SK-N-SH (cell line): ENCODE data around the gene DNAJC5.

Experiments used
- ELF1 ChIP-seq: IDR thresholded peaks from 2 replicates; pipeline ENCODE4 v1.4.0; 2012
- EP300 ChIP-seq, 2 experiments: IDR thresholded peaks; 2 replicates each; pipeline versions ENCODE4 v1.4.0 to v1.6.1; 2012; ENCODE audit warnings: borderline replicate concordance in 1 of 2, low read depth in 1 of 2, low read length in 1 of 2
- EZH2phosphoT487 ChIP-seq: fragments of 200-600 bp; sonication (generic); IDR thresholded peaks from 2 replicates; pipeline ENCODE4 v1.6.1; 2017; ENCODE audit warnings: low read depth, mixed run types, mild to moderate bottlenecking, antibody characterized with exemption, moderate library complexity, borderline replicate concordance
- GATA2 ChIP-seq: sonication (generic); formaldehyde crosslinking; IDR thresholded peaks from 2 replicates; pipeline ENCODE4 v1.5.0; 2020; ENCODE audit warnings: mild to moderate bottlenecking, missing genetic modification reagents
- NFIC ChIP-seq: IDR thresholded peaks from 2 replicates; pipeline ENCODE4 v1.4.0; 2012; ENCODE audit warnings: borderline replicate concordance
- POLR2AphosphoS5 ChIP-seq: IDR thresholded peaks from 2 replicates; pipeline ENCODE4 v1.6.1; 2012; ENCODE audit warnings: low read depth, low read length
- YY1 ChIP-seq: IDR thresholded peaks from 2 replicates; pipeline ENCODE4 v1.4.0; 2012; ENCODE audit warnings: low read depth, mild to moderate bottlenecking
- TF ChIP-seq, protein P1 (sequence below): fragments of 200-600 bp; sonication (generic); IDR thresholded peaks from 2 replicates; pipeline ENCODE4 v1.6.1; 2017; ENCODE audit warnings: antibody characterized with exemption, mild to moderate bottlenecking, moderate library complexity

DNA sequence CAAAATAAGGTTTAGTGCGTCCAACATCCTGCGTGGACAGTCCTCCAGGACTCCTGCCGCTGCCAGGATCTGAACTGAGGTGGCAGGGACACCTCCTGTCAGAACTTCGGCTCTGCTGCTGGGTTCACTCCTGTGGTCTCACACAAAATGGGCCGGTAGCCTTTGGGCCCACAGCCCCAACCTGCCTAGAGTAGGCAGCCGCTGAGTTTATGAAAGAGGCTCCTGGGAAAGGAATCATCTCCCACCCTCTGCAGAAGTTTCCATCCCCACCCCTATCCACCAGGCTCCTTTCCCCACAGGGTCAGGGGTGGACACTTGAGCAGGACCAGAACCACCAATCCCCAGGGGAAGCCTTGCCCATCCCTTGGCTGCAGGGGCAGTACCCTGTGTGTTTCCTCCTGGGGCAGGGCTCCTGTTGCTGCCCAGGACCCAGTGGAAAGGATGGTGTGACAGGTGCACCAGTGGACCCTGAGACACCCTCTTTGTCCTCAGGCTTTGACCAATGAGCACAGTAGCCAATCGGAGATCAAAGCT is 35.7 kb upstream of the DNAJC5 start:
- TF ChIP-seq EP300 (IDR thresholded peaks at IDR 0.05; ENCODE audit: borderline replicate concordance in 1 of 2, low read depth in 1 of 2, low read length in 1 of 2) (no peak), NFIC (no peak), POLR2AphosphoS5 (no peak), YY1 (no peak), GATA2 (CRISPR knock-in tag) (no peak), EZH2phosphoT487 (no peak), ELF1 (no peak)
- TF ChIP-seq, protein P1, sequence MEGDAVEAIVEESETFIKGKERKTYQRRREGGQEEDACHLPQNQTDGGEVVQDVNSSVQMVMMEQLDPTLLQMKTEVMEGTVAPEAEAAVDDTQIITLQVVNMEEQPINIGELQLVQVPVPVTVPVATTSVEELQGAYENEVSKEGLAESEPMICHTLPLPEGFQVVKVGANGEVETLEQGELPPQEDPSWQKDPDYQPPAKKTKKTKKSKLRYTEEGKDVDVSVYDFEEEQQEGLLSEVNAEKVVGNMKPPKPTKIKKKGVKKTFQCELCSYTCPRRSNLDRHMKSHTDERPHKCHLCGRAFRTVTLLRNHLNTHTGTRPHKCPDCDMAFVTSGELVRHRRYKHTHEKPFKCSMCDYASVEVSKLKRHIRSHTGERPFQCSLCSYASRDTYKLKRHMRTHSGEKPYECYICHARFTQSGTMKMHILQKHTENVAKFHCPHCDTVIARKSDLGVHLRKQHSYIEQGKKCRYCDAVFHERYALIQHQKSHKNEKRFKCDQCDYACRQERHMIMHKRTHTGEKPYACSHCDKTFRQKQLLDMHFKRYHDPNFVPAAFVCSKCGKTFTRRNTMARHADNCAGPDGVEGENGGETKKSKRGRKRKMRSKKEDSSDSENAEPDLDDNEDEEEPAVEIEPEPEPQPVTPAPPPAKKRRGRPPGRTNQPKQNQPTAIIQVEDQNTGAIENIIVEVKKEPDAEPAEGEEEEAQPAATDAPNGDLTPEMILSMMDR: no peak
